Smooth muscle cell (in vitro differentiated cells): Measurements from ENCODE around the gene RBM44. TPM values are rescaled to one million over a fixed set of nuclear protein-coding genes. Genes with fewer than 3 reads are reported as not detected.

Source experiments
- polyA plus RNA-seq: library from polyadenylated mRNA; unstranded; fragments of >200 nt; fragmentation: Nextera tagmentation; extraction: Ambion mirVana; gene quantifications from 2 replicates; pipeline ENCODE4 v1.2.1, GENCODE V29; 2016
- small RNA-seq: library from RNA; depleted of rRNA; stranded (forward); fragments of <200 nt; gene quantifications from one replicate; pipeline ENCODE3, GENCODE V24; 2014
- total RNA-seq: library from RNA; depleted of rRNA; stranded (reverse); fragments of >200 nt; gene quantifications from 2 replicates; pipeline ENCODE4 v1.2.3, GENCODE V29; 2014

Gene RBM44
- total and polyA plus RNA-seq, 2 experiments from 2014 or later: 0.15 to 1.2 TPM

Small RNA genes lying within 50 kb of the gene (small RNA-seq; reads per million reads assigned to genes)
- gene RF00157: not detected

Other genes starting within 250 kb of the RBM44 start
- gene PRLH, start 232.2 kb upstream of the RBM44 start, total RNA-seq: not detected in 2 replicates
- not detected in 2 replicates for gene PRLH, start 232.2 kb upstream of the RBM44 start, polyA plus RNA-seq
- gene RAB17, start 208.0 kb upstream of the RBM44 start, total RNA-seq: 0.18 and 1.4 TPM in 2 replicates
- 0.69 and 2.0 TPM in 2 replicates for gene RAB17, start 208.0 kb upstream of the RBM44 start, polyA plus RNA-seq
- gene LRRFIP1, start 171.2 kb upstream of the RBM44 start, total RNA-seq: 36.2 and 49.5 TPM in 2 replicates
- gene LRRFIP1, start 171.2 kb upstream of the RBM44 start, polyA plus RNA-seq: 65.1 and 82.7 TPM in 2 replicates
- 11.1 and 24.0 TPM in 2 replicates for gene RAMP1, start 60.8 kb downstream of the RBM44 start, total RNA-seq
- gene RAMP1, start 60.8 kb downstream of the RBM44 start, polyA plus RNA-seq: 70.8 and 72.0 TPM in 2 replicates
- 52.1 and 94.8 TPM in 2 replicates for gene UBE2F, start 168.2 kb downstream of the RBM44 start, total RNA-seq
- gene UBE2F, start 168.2 kb downstream of the RBM44 start, polyA plus RNA-seq: 52.5 and 59.1 TPM in 2 replicates